Muscle layer of colon (tissue), 2 donors: Measurements from ENCODE around the gene ATG2A.

Experiments used
- H3K27ac ChIP-seq: one replicate; pipeline ENCODE4 v1.7.0; 2013; ENCODE audit warnings: low read depth, mild to moderate bottlenecking, low read length, moderate library complexity
- H3K27me3 ChIP-seq, 2 donors: one replicate each; pipeline ENCODE4 v1.7.0; 2013; ENCODE audit warnings: low read length in 2 of 2, mild to moderate bottlenecking in 2 of 2; ENCODE audit not compliant: insufficient read depth in 2 of 2, control insufficient read depth in 1 of 2
- H3K36me3 ChIP-seq: one replicate; pipeline ENCODE4 v1.7.0; 2013; ENCODE audit warnings: mild to moderate bottlenecking, low read length; ENCODE audit not compliant: insufficient read depth
- H3K4me1 ChIP-seq: one replicate; pipeline ENCODE4 v1.7.0; 2013; ENCODE audit warnings: mild to moderate bottlenecking, low read length; ENCODE audit not compliant: insufficient read depth
- H3K4me3 ChIP-seq, 2 donors: one replicate each; pipeline ENCODE4 v1.7.0; 2013; ENCODE audit warnings: low read length in 2 of 2, low read depth in 1 of 2, mild to moderate bottlenecking in 1 of 2, moderate library complexity in 1 of 2
- H3K9ac ChIP-seq: one replicate; pipeline ENCODE4 v1.7.0; 2013; ENCODE audit warnings: low read length
- H3K9me3 ChIP-seq: one replicate; pipeline ENCODE4 v1.7.0; 2013; ENCODE audit warnings: mild to moderate bottlenecking, low read length
- donor health status: abdominal sarcoma.
- donor health status: Adenocarcinoma of cecum.

Gene ATG2A

DNA sequence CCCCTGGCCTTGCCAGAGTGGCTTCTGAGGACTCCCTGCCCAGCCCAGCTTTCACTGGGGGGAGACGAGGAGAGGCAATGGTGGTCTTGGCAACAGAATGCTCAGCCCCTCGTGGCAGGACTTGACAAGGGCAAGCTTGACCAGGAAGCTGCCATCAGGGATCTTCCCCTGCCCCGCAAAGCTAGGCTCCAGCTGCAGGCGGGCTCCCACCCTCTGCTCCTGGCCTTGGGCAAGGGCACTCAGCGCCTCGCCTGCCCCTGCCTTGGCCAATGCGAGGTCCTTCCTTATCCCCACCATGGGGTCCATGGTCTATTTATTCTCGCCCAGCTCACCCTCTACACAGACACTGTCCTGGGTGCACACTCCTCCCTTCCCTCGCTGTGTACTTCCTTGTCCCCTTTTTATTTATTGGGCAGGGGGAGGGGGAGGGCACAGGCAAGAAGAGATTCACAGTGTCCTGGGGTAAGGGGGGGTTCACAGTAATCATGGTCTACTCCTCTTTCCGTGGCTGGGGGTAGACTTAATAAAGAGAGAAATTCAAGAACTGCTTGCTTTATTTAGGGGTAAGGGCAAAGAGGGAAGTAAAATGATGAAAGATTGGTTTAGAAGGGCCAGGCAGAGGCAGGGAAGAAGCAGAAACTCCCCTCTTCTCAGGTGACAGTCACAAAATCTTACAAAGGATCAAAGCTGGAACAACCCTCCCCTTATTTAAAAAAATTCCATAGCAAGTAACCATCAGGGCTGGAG, 17.1 kb upstream of the ATG2A start:
- no peak overlapping the region for H3K27ac ChIP-seq
- no peaks in the 10 kb centered on the region for H3K27me3 ChIP-seq
- no peak overlapping the region for H3K9ac ChIP-seq
- no peaks in the 10 kb centered on the region for H3K9me3 ChIP-seq
- no peaks in the 10 kb centered on the region for H3K4me1 ChIP-seq
- peaks cover 49% of the 10 kb centered on the region for H3K36me3 ChIP-seq
- no peak overlapping the region for H3K4me3 ChIP-seq

DNA sequence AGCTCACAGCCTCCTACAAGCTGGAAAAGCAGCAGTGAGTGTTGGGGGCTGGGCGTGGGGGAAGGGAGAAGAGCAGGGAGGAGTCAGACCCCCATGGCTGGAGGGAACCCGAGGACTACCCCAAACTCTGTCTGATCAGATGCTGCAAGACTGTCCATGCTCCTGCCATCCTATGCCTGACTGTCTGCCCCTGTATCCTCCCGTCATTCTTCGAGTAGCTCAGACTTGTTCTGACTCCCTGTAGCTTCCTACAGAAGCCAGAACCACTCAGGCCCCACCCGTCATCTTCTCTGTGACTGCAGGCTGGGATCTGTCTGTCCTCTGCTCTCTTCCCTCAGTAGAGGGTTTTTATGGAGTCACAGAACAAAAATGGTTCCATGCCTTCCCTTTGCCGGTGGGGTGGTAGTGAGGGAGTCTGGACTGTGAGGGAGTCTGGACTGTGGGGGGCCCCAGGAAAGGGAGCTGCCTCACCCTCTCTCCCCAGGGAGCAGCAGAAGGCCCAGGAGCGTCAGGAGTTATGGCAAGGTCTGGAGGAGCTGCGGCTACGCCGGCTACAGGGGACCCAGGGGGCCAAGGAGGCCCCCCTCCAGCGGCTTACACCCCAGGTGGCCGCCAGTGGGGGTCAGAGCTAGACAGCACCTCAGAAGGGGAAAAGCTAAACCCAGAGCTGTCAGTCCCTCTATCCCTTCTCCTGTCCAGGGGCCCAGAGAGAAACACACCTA, 16.4 kb upstream of the ATG2A start:
- no peaks in the 10 kb centered on the region for H3K9me3 ChIP-seq
- no peaks in the 10 kb centered on the region for H3K27me3 ChIP-seq
- H3K4me3 ChIP-seq = no peak overlapping the region
- no peaks in the 10 kb centered on the region for H3K4me1 ChIP-seq
- no peak overlapping the region for H3K27ac ChIP-seq
- H3K9ac ChIP-seq = no peak overlapping the region
- peaks cover 54% of the 10 kb centered on the region for H3K36me3 ChIP-seq

DNA sequence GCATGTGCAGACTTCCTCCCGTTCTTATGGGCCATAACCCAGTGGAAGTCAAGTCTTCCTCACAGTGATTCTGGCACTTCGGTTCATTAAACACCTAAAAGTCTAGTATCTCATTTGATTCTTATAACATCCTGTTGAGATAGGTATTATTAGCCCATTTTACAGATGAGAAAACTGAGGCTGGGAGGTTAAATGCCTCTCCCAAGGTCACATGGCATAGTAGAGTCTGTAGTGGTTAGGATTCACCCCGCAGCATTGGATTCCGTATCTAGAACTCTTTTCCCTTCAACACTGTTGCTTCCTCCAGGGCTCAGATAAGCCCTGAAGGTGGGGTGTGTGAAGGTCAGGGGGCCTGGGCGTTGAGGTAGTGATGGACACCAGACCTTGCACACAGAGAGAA, 15.3 kb upstream of the ATG2A start:
- Histone ChIP-seq H3K27me3 (no peaks in the 10 kb centered on the region), H3K4me3 (no peak overlapping the region), H3K36me3 (peaks cover 63% of the 10 kb centered on the region), H3K9me3 (no peaks in the 10 kb centered on the region), H3K27ac (no peak overlapping the region), H3K4me1 (no peaks in the 10 kb centered on the region), H3K9ac (no peak overlapping the region)

DNA sequence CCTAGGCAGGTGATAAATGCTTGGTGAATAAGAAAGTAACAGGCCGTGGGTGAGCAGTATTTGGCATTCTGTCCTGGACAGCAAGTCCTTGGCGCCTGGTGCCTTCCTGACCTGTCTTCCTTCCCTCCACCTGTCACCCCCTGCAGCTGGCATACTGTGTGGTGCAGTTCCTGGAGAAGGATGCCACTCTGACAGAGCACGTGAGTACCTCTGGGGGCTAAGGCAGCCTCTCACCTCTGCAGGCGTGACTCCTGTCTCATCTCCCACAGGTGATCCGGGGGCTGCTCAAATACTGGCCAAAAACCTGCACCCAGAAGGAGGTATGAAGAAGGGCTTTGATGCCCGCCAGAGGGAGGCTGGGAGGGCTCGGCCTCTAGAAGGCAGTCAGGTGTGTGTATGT, 14.3 kb upstream of the ATG2A start:
- no peaks in the 10 kb centered on the region for H3K27me3 ChIP-seq
- peaks cover 67% of the 10 kb centered on the region for H3K36me3 ChIP-seq
- H3K27ac ChIP-seq = no peak overlapping the region
- H3K9me3 ChIP-seq = no peaks in the 10 kb centered on the region
- H3K4me3 ChIP-seq = no peak overlapping the region
- H3K9ac ChIP-seq = no peak overlapping the region
- H3K4me1 ChIP-seq = peaks cover 2% of the 10 kb centered on the region

DNA sequence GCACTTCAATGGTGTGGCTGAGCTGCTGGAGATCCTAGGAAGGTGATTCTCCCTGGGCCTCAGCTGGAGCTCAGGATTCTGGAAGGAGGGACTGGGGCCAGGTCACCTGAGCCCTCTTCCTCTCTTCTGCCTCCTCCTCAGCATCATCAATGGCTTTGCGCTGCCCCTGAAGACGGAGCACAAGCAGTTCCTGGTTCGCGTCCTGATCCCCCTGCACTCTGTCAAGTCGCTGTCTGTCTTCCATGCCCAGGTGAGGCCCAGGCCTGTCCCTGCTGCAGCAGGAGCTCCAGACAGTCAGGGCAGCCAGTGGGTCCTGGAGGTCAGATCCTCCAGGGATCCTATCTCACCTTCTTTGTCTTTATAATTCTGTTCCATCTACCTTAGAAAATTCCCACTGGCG, 13.3 kb upstream of the ATG2A start:
- H3K4me3 ChIP-seq = no peak overlapping the region
- no peak overlapping the region for H3K9ac ChIP-seq
- H3K9me3 ChIP-seq = no peaks in the 10 kb centered on the region
- H3K4me1 ChIP-seq = peaks cover 11% of the 10 kb centered on the region
- H3K27me3 ChIP-seq = no peaks in the 10 kb centered on the region
- H3K27ac ChIP-seq = no peak overlapping the region
- peaks cover 67% of the 10 kb centered on the region for H3K36me3 ChIP-seq

DNA sequence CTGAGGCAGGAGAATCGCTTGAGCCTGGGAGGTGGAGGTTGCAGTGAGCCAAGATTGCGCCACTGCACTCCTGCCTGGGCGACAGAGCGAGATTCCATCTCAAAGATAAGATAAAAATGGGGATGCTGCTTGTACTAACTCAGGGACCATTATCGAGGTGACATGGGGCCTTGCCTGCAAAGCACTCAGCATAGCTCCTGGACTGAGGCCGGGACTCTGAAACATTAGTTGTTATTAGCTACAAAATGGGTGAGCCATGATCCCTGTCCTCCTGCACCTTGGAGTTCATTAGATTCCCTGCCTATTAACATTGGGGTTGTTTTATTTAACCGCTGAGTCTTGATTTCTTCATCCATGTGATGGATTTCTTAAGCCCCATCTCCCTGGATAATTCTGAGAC, 12.6 kb upstream of the ATG2A start:
- no peak overlapping the region for H3K27ac ChIP-seq
- H3K4me3 ChIP-seq = no peak overlapping the region
- no peak overlapping the region for H3K9ac ChIP-seq
- peaks cover 14% of the 10 kb centered on the region for H3K4me1 ChIP-seq
- peaks cover 67% of the 10 kb centered on the region for H3K36me3 ChIP-seq
- H3K27me3 ChIP-seq = no peaks in the 10 kb centered on the region
- no peaks in the 10 kb centered on the region for H3K9me3 ChIP-seq

DNA sequence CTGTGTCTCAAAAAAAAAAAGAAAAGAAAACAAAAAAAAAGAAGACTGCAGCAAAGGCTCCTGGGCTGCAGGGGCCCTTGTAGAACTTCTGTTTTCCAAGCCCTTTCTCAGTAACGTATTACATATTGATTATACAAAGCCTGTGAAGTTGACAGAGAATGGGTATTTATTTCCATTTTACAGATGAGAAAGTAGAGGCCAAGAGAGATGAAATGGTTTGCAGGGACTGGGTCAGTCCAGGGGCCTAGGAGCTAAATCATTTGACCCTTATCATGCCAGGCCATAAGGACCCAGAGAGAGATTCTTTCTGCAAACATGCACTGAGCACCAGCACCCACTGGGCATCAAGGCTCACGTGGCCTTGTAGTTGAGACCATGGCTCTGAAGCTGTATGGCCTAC, 11.9 kb upstream of the ATG2A start:
- Histone ChIP-seq H3K27me3 (no peaks in the 10 kb centered on the region), H3K9ac (no peak overlapping the region), H3K27ac (no peak overlapping the region), H3K36me3 (peaks cover 66% of the 10 kb centered on the region), H3K4me3 (no peak overlapping the region), H3K4me1 (peaks cover 14% of the 10 kb centered on the region), H3K9me3 (no peaks in the 10 kb centered on the region)

DNA sequence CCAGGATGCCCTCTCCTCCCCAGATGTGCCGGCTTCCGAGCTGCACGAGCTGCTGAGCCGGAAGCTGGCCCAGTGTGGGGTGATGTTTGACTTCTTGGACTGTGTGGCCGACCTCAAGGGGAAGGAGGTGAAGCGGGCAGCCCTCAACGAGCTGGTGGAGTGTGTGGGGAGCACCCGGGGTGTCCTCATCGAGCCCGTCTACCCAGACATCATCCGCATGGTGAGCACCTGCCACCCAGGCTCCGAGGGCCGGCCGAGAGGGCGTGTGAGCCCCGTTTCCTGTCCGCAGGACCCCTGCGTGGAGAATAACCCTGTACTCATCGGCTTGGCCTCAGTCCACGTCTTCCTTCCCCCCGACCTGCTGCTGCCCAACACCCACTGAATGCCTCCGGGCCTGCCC, 9.7 kb upstream of the ATG2A start:
- Histone ChIP-seq H3K9me3 (no peaks in the 10 kb centered on the region), H3K4me1 (peaks cover 20% of the 10 kb centered on the region), H3K9ac (no peak overlapping the region), H3K27ac (no peak overlapping the region), H3K4me3 (no peak overlapping the region), H3K27me3 (no peaks in the 10 kb centered on the region), H3K36me3 (peaks cover 44% of the 10 kb centered on the region)

DNA sequence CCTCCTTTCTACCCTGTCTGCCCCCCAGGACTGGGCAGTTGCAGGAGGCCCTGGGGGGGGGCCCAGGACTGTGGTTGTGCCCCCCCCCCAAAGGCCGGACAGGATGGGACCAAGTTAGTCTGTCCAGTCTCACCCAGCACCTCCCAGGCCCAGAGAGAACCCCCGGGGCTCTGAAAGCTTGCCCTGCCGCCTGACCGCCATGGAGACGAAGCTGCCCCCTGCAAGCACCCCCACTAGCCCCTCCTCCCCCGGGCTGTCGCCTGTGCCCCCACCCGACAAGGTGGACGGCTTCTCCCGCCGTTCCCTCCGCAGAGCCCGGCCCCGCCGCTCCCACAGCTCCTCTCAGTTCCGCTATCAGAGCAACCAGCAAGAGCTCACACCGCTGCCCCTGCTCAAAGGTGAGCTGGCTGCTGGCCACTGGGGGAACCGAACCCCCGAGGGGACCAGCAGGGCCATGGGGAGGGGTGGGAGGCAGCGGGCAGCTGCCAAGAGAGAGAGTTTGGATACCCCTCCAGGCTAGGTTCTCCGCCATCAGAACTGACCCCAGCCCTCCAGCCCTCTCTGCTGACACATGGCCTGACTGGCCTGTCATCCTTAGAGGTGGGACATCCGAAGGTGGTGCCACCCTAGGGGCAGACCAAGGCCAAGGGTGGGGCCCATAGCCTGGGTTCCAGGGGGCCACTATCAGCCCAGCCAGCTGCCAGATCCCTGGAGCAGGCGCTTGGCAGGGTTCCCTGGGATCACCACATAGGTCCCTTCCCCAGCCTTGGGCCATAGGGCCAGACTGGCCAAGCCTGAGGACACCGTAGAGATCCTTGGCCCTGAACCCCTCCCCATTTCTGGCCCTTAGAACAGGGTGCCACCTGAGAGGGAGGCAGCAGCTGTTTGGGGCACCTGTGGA, 8.8 kb upstream of the ATG2A start:
- no peaks in the 10 kb centered on the region for H3K27me3 ChIP-seq
- H3K4me1 ChIP-seq = peaks cover 20% of the 10 kb centered on the region
- H3K9me3 ChIP-seq = no peaks in the 10 kb centered on the region
- H3K9ac ChIP-seq = peak overlapping the region; percentile 87
- H3K4me3 ChIP-seq = peak overlapping the region; percentile 60 to 92
- H3K27ac ChIP-seq = peak overlapping the region; percentile 97
- H3K36me3 ChIP-seq = peaks cover 35% of the 10 kb centered on the region

DNA sequence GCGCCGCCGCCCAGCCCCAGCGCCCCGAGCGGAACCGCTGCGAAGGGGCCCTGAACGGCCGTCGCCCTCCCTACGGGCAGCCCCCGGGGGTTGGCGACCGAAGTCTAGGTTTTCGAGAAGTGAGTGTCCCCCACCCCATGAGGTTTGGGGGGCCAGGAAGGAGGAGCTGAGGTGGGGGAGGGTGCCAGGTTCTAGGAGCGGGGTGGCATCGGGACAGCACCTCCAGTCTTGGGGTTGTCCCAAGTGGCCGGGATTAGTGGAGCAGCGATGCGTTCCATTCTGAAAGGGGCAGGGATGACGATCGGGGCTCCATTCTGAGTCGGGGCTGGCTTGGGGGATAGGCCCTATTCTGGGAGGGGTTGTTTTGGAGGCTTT, 7.9 kb upstream of the ATG2A start:
- Histone ChIP-seq H3K27ac (peak overlapping the region; percentile 97), H3K36me3 (peaks cover 26% of the 10 kb centered on the region), H3K9ac (peak overlapping the region; percentile 87), H3K27me3 (no peaks in the 10 kb centered on the region), H3K4me3 (peak overlapping the region; percentile 60 to 92), H3K9me3 (no peaks in the 10 kb centered on the region), H3K4me1 (peaks cover 20% of the 10 kb centered on the region)
